HepG2 (cell line): ENCODE measurements around the gene GP1BA. TPM values are rescaled to one million over a fixed set of nuclear protein-coding genes. Genes with fewer than 3 reads are reported as not detected.
A peak's percentile ranks its signal among the peaks of the same experiment; 100 is the strongest.

Experiments used
- ARID3A ChIP-seq: IDR thresholded peaks from 2 replicates; pipeline ENCODE4 v1.6.1; 2012; ENCODE audit warnings: low read depth, low read length, improper control_type of control experiment
- ATF3 ChIP-seq: sonication (generic); formaldehyde crosslinking; IDR thresholded peaks from 2 replicates; pipeline ENCODE4 v1.4.0; 2020; ENCODE audit warnings: missing genetic modification reagents
- DR1 ChIP-seq: sonication (generic); formaldehyde crosslinking; IDR thresholded peaks from 2 replicates; pipeline ENCODE4 v1.8.0; 2021; ENCODE audit warnings: mild to moderate bottlenecking, missing genetic modification reagents, inconsistent platforms
- ELF4 ChIP-seq: sonication (generic); formaldehyde crosslinking; IDR thresholded peaks from 2 replicates; pipeline ENCODE4 v1.5.0; 2020; ENCODE audit warnings: missing genetic modification reagents, mild to moderate bottlenecking, moderate library complexity, borderline replicate concordance
- FOXP1 ChIP-seq, 2 experiments: fragments of 450-650 bp in 1 of 2; IDR thresholded peaks; 2 replicates each; pipeline ENCODE4 v1.6.1; 2017 to 2018; ENCODE audit warnings: antibody characterized with exemption in 1 of 2
- HMGA1 ChIP-seq: sonication (generic); formaldehyde crosslinking; conservative IDR thresholded peaks from 2 replicates; pipeline ENCODE4 v1.4.0; 2020; ENCODE audit warnings: missing genetic modification reagents
- KAT8 ChIP-seq: IDR thresholded peaks from 2 replicates; pipeline ENCODE4 v1.6.1; 2016; ENCODE audit warnings: missing genetic modification reagents, missing compliant biosample characterization
- MAFG ChIP-seq: sonication (generic); formaldehyde crosslinking; IDR thresholded peaks from 2 replicates; pipeline ENCODE4 v1.5.1; 2020; ENCODE audit warnings: mild to moderate bottlenecking, missing genetic modification reagents
- NFRKB ChIP-seq: fragments of 450-650 bp; IDR thresholded peaks from 2 replicates; pipeline ENCODE4 v1.6.1; 2017
- NR2F6 ChIP-seq, 2 experiments: IDR thresholded peaks; 2 replicates each; pipeline ENCODE4 v1.6.1; 2016; ENCODE audit warnings: antibody characterized with exemption in 1 of 2, mild to moderate bottlenecking in 1 of 2
- PCBP1 ChIP-seq: fragments of 200-400 bp; formaldehyde crosslinking; IDR thresholded peaks from 2 replicates; pipeline ENCODE4 v1.6.1; 2017; ENCODE audit warnings: mild to moderate bottlenecking, low read depth, low read length, borderline replicate concordance
- RAD21 ChIP-seq: fragments of 450-650 bp; formaldehyde crosslinking; IDR thresholded peaks from 2 replicates; pipeline ENCODE4 v1.5.0; 2020; ENCODE audit warnings: mild to moderate bottlenecking
- SATB2 ChIP-seq: sonication (generic); formaldehyde crosslinking; IDR thresholded peaks from 2 replicates; pipeline ENCODE4 v1.5.0; 2020; ENCODE audit warnings: missing genetic modification reagents
- SCMH1 ChIP-seq: sonication (generic); formaldehyde crosslinking; IDR thresholded peaks from 2 replicates; pipeline ENCODE4 v1.9.0; 2021; ENCODE audit warnings: missing genetic modification reagents, mild to moderate bottlenecking, borderline replicate concordance
- ZBTB43 ChIP-seq: sonication (generic); formaldehyde crosslinking; conservative IDR thresholded peaks from 2 replicates; pipeline ENCODE4 v1.4.0; 2020; ENCODE audit warnings: missing genetic modification reagents
- ZMYM2 ChIP-seq: sonication (generic); formaldehyde crosslinking; IDR thresholded peaks from 2 replicates; pipeline ENCODE4 v1.8.0; 2022; ENCODE audit warnings: mild to moderate bottlenecking, missing genetic modification reagents
- ZNF687 ChIP-seq: sonication (generic); formaldehyde crosslinking; IDR thresholded peaks from 2 replicates; pipeline ENCODE4 v1.5.1; 2020; ENCODE audit warnings: mild to moderate bottlenecking, missing genetic modification reagents, moderate library complexity
- polyA plus RNA-seq, 8 experiments: library from polyadenylated mRNA; depleted of rRNA in 3 of 8; stranded (reverse) in 7 of 8; unstranded in 1 of 8; fragments of >200 nt; fragmentation: Illumina TruSeq in 4 of 8; extraction: Trizol in 4 of 8; gene quantifications; 2 replicates each; pipeline versions ENCODE4 v1.2.1 to v1.2.3, GENCODE V29; 2011 to 2016; ENCODE audit warnings: low read depth in 4 of 8, missing spikeins in 1 of 8, mixed read lengths in 1 of 8; ENCODE audit not compliant: insufficient read depth in 1 of 8
- total RNA-seq, 5 experiments: library from RNA; depleted of rRNA; stranded (reverse); fragments of >200 nt; fragmentation: Illumina TruSeq; extraction: Trizol; gene quantifications; 2 replicates each; pipeline ENCODE4 v1.2.3, GENCODE V29; 2016; ENCODE audit warnings: low read depth in 1 of 5
- TF ChIP-seq, protein P1 (sequence below): sonication (generic); formaldehyde crosslinking; IDR thresholded peaks from 2 replicates; pipeline ENCODE4 v1.4.0; 2020; ENCODE audit warnings: missing genetic modification reagents
- TF ChIP-seq, protein P2 (sequence below): sonication (generic); formaldehyde crosslinking; conservative IDR thresholded peaks from 2 replicates; pipeline ENCODE4 v1.4.0; 2020; ENCODE audit warnings: missing genetic modification reagents
- TF ChIP-seq, protein P3 (sequence below): IDR thresholded peaks from 2 replicates; pipeline ENCODE4 v1.6.1; 2016; ENCODE audit warnings: missing genetic modification reagents, missing compliant biosample characterization

GP1BA gene
- total and polyA plus RNA-seq, 2 of the 13 experiments (the other 11 are each of a cell fraction or from before 2014, with no cell fraction given), result not detected

- no peak; the same call in 1 of the 2 replicates for TF ChIP-seq DR1 (CRISPR knock-in tag)
- TF ChIP-seq, protein P1, sequence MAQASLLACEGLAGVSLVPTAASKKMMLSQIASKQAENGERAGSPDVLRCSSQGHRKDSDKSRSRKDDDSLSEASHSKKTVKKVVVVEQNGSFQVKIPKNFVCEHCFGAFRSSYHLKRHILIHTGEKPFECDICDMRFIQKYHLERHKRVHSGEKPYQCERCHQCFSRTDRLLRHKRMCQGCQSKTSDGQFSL (CRISPR knock-in tag), result no peak
- TF ChIP-seq RAD21 (CRISPR knock-in tag), result 0 out of 2 replicates have a peak, but pooled peaks have one; percentile 6
- peak; percentile 88 for TF ChIP-seq ZNF687
- TF ChIP-seq ZBTB43 (CRISPR knock-in tag), result 0 out of 2 replicates have a peak, but pooled peaks have one; percentile 38
- no peak for TF ChIP-seq ARID3A
- TF ChIP-seq SCMH1 (CRISPR knock-in tag), result no peak
- peak; percentile 21; the same call in 1 of the 2 replicates for TF ChIP-seq ZMYM2 (CRISPR knock-in tag)
- no peak for TF ChIP-seq SATB2 (CRISPR knock-in tag)
- TF ChIP-seq, protein P2, sequence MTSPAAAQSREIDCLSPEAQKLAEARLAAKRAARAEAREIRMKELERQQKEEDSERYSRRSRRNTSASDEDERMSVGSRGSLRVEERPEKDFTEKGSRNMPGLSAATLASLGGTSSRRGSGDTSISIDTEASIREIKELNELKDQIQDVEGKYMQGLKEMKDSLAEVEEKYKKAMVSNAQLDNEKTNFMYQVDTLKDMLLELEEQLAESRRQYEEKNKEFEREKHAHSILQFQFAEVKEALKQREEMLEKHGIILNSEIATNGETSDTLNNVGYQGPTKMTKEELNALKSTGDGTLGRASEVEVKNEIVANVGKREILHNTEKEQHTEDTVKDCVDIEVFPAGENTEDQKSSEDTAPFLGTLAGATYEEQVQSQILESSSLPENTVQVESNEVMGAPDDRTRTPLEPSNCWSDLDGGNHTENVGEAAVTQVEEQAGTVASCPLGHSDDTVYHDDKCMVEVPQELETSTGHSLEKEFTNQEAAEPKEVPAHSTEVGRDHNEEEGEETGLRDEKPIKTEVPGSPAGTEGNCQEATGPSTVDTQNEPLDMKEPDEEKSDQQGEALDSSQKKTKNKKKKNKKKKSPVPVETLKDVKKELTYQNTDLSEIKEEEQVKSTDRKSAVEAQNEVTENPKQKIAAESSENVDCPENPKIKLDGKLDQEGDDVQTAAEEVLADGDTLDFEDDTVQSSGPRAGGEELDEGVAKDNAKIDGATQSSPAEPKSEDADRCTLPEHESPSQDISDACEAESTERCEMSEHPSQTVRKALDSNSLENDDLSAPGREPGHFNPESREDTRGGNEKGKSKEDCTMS (CRISPR knock-in tag), result no peak
- no peak for TF ChIP-seq FOXP1 (IDR thresholded peaks at IDR 0.05)
- no peak for TF ChIP-seq FOXP1 (CRISPR knock-in tag; IDR thresholded peaks at IDR 0.05)
- TF ChIP-seq ELF4 (CRISPR knock-in tag), result no peak
- TF ChIP-seq ATF3 (CRISPR knock-in tag), result no peak
- no peak for TF ChIP-seq NFRKB
- no peak for TF ChIP-seq HMGA1
- TF ChIP-seq MAFG (CRISPR knock-in tag), result no peak
- TF ChIP-seq PCBP1, result no peak
- TF ChIP-seq KAT8 (CRISPR knock-in tag), result peak; percentile 69; the same call in 1 of the 2 replicates
- no peak for TF ChIP-seq NR2F6 (IDR thresholded peaks at IDR 0.05)
- peak; percentile 62 for TF ChIP-seq NR2F6 (CRISPR knock-in tag; IDR thresholded peaks at IDR 0.05)
- TF ChIP-seq, protein P3, sequence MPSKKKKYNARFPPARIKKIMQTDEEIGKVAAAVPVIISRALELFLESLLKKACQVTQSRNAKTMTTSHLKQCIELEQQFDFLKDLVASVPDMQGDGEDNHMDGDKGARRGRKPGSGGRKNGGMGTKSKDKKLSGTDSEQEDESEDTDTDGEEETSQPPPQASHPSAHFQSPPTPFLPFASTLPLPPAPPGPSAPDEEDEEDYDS (CRISPR knock-in tag), result peak; percentile 56; the same call in 1 of the 2 replicates
Measured at GRCh38 chr17:4908301-4908700, 23.8 kb upstream of the GP1BA start (continued).
